GM21526 (cell line): ENCODE data around the gene CDK14.

Experiments used
- ATAC-seq: cut with Tn5 transposase; IDR thresholded peaks from one replicate; pipeline ENCODE4 v1.9.1; 2021; ENCODE audit warnings: moderate library complexity; ENCODE audit not compliant: unreplicated experiment, low FRiP score

Gene CDK14

GRCh38 chr7:90972906-90973550, 376.9 kb downstream of the CDK14 start:
- ATAC-seq = no peak

- no peak for ATAC-seq
Measured at GRCh38 chr7:90977056-90977455, 380.9 kb downstream of the CDK14 start.

- no peak for ATAC-seq
Measured at GRCh38 chr7:90980545-90980944, 384.4 kb downstream of the CDK14 start.

- no peak for ATAC-seq
Measured at GRCh38 chr7:90982228-90982627, 386.1 kb downstream of the CDK14 start.

- no peak for ATAC-seq
Measured at GRCh38 chr7:90984692-90985091, 388.6 kb downstream of the CDK14 start.

- ATAC-seq = no peak
Measured at GRCh38 chr7:90988516-90988915, 392.4 kb downstream of the CDK14 start.

- ATAC-seq = no peak
Measured at GRCh38 chr7:90988996-90989765, 393.1 kb downstream of the CDK14 start.

GRCh38 chr7:90994121-90994520, 398.0 kb downstream of the CDK14 start:
- no peak for ATAC-seq

DNA sequence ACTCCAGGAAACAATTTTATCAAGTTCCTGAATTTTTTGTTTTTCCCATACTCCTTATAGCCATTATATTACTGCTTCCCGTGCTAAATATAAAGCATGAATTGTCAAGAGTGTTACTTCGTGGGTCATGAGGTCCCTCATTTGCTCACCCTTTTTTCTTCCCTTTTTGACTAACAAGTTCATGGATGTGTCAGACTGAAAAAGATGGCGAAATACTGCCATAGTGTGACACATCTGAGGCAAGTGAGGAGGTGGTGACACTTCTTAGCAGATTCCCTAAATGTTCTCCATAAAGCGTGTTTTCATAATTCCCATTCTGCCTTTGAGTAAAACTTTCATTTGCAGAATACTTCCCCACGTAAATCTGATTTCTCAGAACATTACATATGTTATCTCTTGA, 398.5 kb downstream of the CDK14 start:
- ATAC-seq = no peak

GRCh38 chr7:90995996-90996395, 399.9 kb downstream of the CDK14 start:
- ATAC-seq = no peak

- no peak for ATAC-seq
Measured at GRCh38 chr7:90999989-91000979, 404.2 kb downstream of the CDK14 start.

DNA sequence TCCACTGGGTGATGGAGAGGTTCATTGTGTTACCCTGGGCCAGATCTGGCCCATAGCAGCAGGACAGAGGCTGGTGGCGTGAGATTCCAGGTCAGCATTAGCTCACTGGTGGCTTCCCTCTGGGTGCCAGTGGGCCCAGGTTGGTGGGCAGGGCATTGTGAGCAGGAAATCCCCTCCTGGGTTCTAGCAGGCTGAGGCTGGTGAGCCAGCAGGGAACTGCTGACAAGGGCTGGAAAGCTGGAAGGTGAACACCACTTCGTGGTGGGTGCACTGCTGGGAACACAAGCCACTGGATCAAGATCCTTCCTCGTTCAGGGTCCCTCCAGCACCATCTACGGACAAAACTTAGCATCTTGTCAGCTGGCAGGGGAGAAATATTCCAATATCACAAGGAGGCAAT, 408.9 kb downstream of the CDK14 start:
- ATAC-seq = no peak

DNA sequence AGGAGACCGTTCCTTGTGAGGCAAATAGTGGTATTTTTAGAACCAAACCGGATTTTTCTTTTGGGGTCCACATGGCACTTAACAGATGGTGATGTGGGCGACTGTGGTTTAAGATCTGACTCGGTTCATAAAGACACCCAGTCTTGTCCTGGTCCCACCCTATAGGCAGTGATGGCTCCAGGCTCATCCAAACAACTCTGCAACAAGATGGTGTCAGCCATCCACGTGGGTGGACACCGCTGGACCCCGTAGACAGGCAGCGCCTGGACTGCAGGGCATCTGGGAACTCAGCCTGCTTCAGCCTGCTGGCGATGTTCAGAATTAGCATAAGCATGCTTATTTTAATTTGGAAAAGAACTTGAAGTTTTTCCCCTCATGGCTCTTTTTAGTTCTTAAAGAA, 409.7 kb downstream of the CDK14 start:
- no peak for ATAC-seq

- no peak for ATAC-seq
Measured at GRCh38 chr7:91007371-91007770, 411.2 kb downstream of the CDK14 start.

DNA sequence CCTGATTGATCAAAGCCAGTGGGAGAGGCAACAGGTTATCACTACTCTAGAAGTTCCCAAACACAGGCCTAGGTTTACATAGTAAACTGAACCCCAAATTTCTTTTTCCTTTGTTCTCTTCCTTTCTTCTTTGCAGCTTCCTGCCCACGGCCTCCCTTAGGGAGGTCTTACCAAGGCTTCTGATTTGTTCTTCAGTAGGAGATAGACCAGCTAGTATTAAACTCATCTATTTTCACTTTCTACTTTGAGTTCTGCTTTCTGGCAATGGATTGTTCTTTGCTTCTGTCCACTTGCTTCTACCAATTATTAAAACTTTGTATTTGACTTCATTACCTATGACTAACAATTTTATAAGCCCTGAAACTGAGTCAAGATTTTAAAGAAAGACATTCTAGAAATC, 417.0 kb downstream of the CDK14 start:
- ATAC-seq = no peak

DNA sequence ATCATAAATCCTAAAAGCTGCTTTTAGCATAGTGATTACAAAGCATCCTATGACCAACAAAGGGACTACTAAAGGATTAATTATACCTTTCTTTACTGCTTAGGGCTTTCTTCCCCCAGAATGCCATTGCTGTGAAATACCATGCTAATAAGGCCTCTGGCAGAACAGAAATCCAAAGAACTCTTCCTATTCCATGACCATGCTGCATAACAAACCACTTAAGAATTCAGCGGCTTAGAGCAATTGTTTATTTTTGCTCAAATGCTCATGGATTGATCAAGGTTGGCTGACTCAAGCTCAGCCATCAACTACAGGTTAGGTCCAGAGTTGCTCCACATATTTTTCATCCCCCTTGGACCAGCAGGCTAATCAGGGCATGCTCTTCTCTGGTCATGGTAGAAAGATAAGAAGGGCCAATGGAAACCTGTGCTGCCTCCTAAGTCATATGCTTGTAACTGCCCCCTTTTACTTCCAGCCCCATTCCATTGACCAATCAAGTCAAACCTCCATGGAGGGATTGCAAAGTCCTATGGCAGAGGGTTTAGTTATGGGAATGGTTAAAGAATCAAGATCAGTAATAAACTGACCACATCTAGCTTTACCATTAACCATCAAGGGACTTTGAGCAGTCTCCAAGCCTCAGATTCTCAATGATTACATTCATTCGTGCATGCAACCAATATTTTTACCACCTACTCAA, 423.7 kb downstream of the CDK14 start:
- no peak for ATAC-seq

DNA sequence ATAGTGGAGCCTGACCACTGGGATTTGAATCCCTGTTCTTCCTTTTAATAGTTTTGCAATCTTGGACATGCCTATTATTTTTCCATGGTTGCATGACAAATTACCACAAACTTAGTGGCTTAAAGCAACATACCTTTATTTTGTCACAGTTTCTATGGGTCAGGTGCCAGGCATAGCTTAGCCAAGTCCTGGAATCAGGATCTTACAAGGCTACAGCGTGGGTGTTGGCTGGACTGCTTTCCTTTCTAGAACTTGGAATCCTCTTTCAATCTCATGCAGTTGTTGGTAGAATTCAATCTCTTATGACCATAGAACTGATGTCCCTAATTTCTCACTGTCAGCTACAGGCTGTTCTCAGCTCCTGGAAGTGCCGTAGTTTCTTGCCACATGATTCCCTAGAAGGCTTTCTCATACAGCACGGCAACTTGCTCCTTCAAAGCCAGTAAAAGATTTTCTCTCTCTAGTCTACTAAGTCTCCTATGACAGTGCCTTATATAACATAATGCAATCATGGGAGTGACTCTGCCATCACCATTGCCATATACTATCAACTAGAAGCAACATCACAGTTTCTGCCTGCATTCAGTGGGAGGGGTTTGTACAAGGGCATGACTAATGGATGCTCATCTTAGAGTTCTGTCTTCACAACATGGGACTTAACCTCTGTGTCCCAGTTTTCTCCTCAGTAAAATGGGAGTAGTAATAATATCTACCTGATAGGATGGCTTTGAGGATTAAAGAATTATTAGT, 424.7 kb downstream of the CDK14 start:
- no peak for ATAC-seq

GRCh38 chr7:91021956-91022355, 425.8 kb downstream of the CDK14 start:
- ATAC-seq = no peak

DNA sequence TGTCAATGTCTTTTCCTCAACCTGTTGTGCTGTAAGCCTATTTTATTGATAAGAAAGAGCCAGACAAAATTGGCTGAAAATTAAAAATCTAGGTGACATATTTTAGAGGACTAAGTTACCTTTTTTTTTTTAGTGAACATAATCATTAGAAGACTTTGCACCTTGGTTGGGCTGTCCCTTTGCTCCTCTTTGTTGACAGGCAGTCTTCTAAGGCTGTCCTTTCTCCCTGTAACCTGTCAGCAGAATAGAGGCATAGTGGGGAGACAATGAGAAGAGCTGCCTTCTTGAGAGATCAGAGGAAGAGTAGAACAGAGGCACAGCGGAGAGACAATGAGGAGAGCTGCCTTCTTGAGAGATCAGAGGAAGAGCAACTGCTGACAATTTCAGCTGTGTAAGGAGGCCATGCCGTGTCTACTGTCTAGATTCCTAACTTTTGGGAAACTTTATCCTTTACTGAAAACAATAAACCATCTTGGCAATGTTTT, 429.8 kb downstream of the CDK14 start:
- ATAC-seq = no peak

DNA sequence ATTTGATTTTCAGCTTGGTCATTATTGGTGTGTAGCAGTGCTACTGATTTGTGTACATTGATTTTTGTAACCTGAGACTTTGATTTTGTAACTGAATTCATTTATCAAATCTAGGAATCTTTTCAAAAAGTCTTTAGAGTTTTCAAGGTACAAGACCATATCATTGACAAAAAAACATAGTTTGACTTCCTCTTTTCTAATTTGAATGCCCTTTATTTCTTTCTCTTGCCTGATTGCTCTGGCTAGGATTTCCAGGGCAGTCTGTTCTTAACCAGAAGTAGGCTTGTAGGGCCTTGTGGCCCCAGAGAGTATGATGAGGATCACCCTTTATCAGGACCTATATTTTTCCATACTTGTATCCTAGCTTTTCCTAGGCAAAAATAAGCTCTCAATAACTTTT, 433.6 kb downstream of the CDK14 start:
- no peak for ATAC-seq
